ENCODE results near the gene NLRC3.

NLRC3 gene

GRCh38 chr16:3548445-3548844 lies 28.8 kb downstream of the NLRC3 start:
- H3K4me3 ChIP-seq (ENCODE audit: insufficient read depth, low read length, poor library complexity, severe bottlenecking), result no peak overlapping the region
- no peaks in the 10 kb centered on the region; the same call in 1 of the 2 replicates for H3F3A ChIP-seq (ENCODE audit: insufficient read depth)
- H3K9me2 ChIP-seq (replicated peaks; ENCODE audit: insufficient read depth, low read length), result no peaks in the 10 kb centered on the region
- H3K4me2 ChIP-seq (ENCODE audit: low read depth, low read length, poor library complexity, severe bottlenecking), result no peak overlapping the region
- H3K27me3 ChIP-seq (ENCODE audit: low read length), result no peaks in the 10 kb centered on the region
- H4K20me1 ChIP-seq (ENCODE audit: low read depth, low read length), result no peaks in the 10 kb centered on the region
- H3K9me3 ChIP-seq (ENCODE audit: insufficient read depth, low read length), result no peaks in the 10 kb centered on the region
- no peaks in the 10 kb centered on the region for H3K79me2 ChIP-seq (ENCODE audit: insufficient read depth, low read length)
- H3K27ac ChIP-seq (ENCODE audit: low read depth, low read length), result no peak overlapping the region
- peaks cover 17% of the 10 kb centered on the region; the same call in 1 of the 2 replicates for H3K36me3 ChIP-seq (ENCODE audit: low read length)
- H2AFZ ChIP-seq (ENCODE audit: low read depth, low read length, severe bottlenecking), result no peak overlapping the region
- H3K9ac ChIP-seq (ENCODE audit: low read length), result no peak overlapping the region
- TF ChIP-seq CTCF (IDR thresholded peaks at IDR 0.05; ENCODE audit: insufficient read depth, low read length, poor library complexity, severe bottlenecking) (no peak), EZH2phosphoT487 (conservative IDR thresholded peaks at IDR 0.05; ENCODE audit: low read length) (no peak)

- Histone ChIP-seq H3K9ac (ENCODE audit: low read length) (no peak overlapping the region), H3K9me3 (ENCODE audit: insufficient read depth, low read length) (no peaks in the 10 kb centered on the region), H3K9me2 (replicated peaks; ENCODE audit: insufficient read depth, low read length) (no peaks in the 10 kb centered on the region), H4K20me1 (ENCODE audit: low read depth, low read length) (no peaks in the 10 kb centered on the region), H3K79me2 (ENCODE audit: insufficient read depth, low read length) (no peaks in the 10 kb centered on the region), H3K27ac (ENCODE audit: low read depth, low read length) (no peak overlapping the region), H3K4me3 (ENCODE audit: insufficient read depth, low read length, poor library complexity, severe bottlenecking) (no peak overlapping the region), H3K4me2 (ENCODE audit: low read depth, low read length, poor library complexity, severe bottlenecking) (no peak overlapping the region), H3K27me3 (ENCODE audit: low read length) (no peaks in the 10 kb centered on the region), H3F3A (ENCODE audit: insufficient read depth) (no peaks in the 10 kb centered on the region; the same call in 1 of the 2 replicates), H3K36me3 (ENCODE audit: low read length) (peaks cover 6% of the 10 kb centered on the region; the same call in 1 of the 2 replicates), H2AFZ (ENCODE audit: low read depth, low read length, severe bottlenecking) (no peak overlapping the region)
- no peak for TF ChIP-seq CTCF (IDR thresholded peaks at IDR 0.05; ENCODE audit: insufficient read depth, low read length, poor library complexity, severe bottlenecking)
- no peak for TF ChIP-seq EZH2phosphoT487 (conservative IDR thresholded peaks at IDR 0.05; ENCODE audit: low read length)
Observed at GRCh38 chr16:3546986-3547682, 30.1 kb downstream of the NLRC3 start.

GRCh38 chr16:3542601-3543373 lies 34.4 kb downstream of the NLRC3 start:
- Histone ChIP-seq H3K27me3 (ENCODE audit: low read length) (no peaks in the 10 kb centered on the region), H3F3A (ENCODE audit: insufficient read depth) (peaks cover 21% of the 10 kb centered on the region), H3K9me2 (replicated peaks; ENCODE audit: insufficient read depth, low read length) (no peaks in the 10 kb centered on the region), H3K9me3 (ENCODE audit: insufficient read depth, low read length) (no peaks in the 10 kb centered on the region), H3K79me2 (ENCODE audit: insufficient read depth, low read length) (no peaks in the 10 kb centered on the region), H2AFZ (ENCODE audit: low read depth, low read length, severe bottlenecking) (no peak overlapping the region), H3K36me3 (ENCODE audit: low read length) (0 out of 2 replicates have a peak, but pooled peaks cover 2% of the 10 kb centered on the region), H3K4me2 (ENCODE audit: low read depth, low read length, poor library complexity, severe bottlenecking) (no peak overlapping the region), H3K9ac (ENCODE audit: low read length) (no peak overlapping the region), H3K4me3 (ENCODE audit: insufficient read depth, low read length, poor library complexity, severe bottlenecking) (no peak overlapping the region), H3K27ac (ENCODE audit: low read depth, low read length) (no peak overlapping the region), H4K20me1 (ENCODE audit: low read depth, low read length) (no peaks in the 10 kb centered on the region)
- TF ChIP-seq CTCF (IDR thresholded peaks at IDR 0.05; ENCODE audit: insufficient read depth, low read length, poor library complexity, severe bottlenecking), result no peak
